Measurements from ENCODE around the gene KCND3.

KCND3 gene

GRCh38 chr1:111736548-111737215, 252.8 kb downstream of the KCND3 start:
- TF ChIP-seq CTCF (IDR thresholded peaks at IDR 0.05; ENCODE audit: low read depth, low read length) = no peak
- no peak for TF ChIP-seq MAX (IDR thresholded peaks at IDR 0.05; ENCODE audit: low read depth, low read length)
- TF ChIP-seq MYC (IDR thresholded peaks at IDR 0.05; ENCODE audit: low read depth, low read length) = no peak
- TF ChIP-seq POLR2A (IDR thresholded peaks at IDR 0.05; ENCODE audit: extremely low read depth, insufficient read length) = no peak
- DNase-seq (ENCODE audit: low read depth) = no peak
- H3K4me3 ChIP-seq (ENCODE audit: low read depth, low read length) = no peak overlapping the region

GRCh38 chr1:111735858-111736544, 253.5 kb downstream of the KCND3 start:
- DNase-seq (ENCODE audit: low read depth) = no peak
- TF ChIP-seq MYC (IDR thresholded peaks at IDR 0.05; ENCODE audit: low read depth, low read length) = no peak

GRCh38 chr1:111735321-111735720, 254.1 kb downstream of the KCND3 start:
- no peak for DNase-seq (ENCODE audit: low read depth)
- no peak overlapping the region for H3K4me3 ChIP-seq (ENCODE audit: low read depth, low read length)

More at GRCh38 chr1:111735858-111736544, 253.5 kb downstream of the KCND3 start:
- no peak overlapping the region for H3K4me3 ChIP-seq (ENCODE audit: low read depth, low read length)

GRCh38 chr1:111734856-111735255, 254.6 kb downstream of the KCND3 start:
- DNase-seq (ENCODE audit: low read depth) = no peak
- TF ChIP-seq MYC (IDR thresholded peaks at IDR 0.05; ENCODE audit: low read depth, low read length) = no peak
- TF ChIP-seq MAX (IDR thresholded peaks at IDR 0.05; ENCODE audit: low read depth, low read length) = no peak
- no peak for TF ChIP-seq CTCF (IDR thresholded peaks at IDR 0.05; ENCODE audit: low read depth, low read length)
- TF ChIP-seq POLR2A (IDR thresholded peaks at IDR 0.05; ENCODE audit: extremely low read depth, insufficient read length) = no peak
- H3K4me3 ChIP-seq (ENCODE audit: low read depth, low read length) = no peak overlapping the region

More at GRCh38 chr1:111735321-111735720, 254.1 kb downstream of the KCND3 start:
- no peak for TF ChIP-seq POLR2A (IDR thresholded peaks at IDR 0.05; ENCODE audit: extremely low read depth, insufficient read length)

GRCh38 chr1:111734426-111734825, 255.0 kb downstream of the KCND3 start:
- H3K4me3 ChIP-seq (ENCODE audit: low read depth, low read length) = no peak overlapping the region
- no peak for DNase-seq (ENCODE audit: low read depth)
- TF ChIP-seq MAX (IDR thresholded peaks at IDR 0.05; ENCODE audit: low read depth, low read length) = no peak
- TF ChIP-seq MYC (IDR thresholded peaks at IDR 0.05; ENCODE audit: low read depth, low read length) = no peak
- TF ChIP-seq POLR2A (IDR thresholded peaks at IDR 0.05; ENCODE audit: extremely low read depth, insufficient read length) = no peak
- no peak for TF ChIP-seq CTCF (IDR thresholded peaks at IDR 0.05; ENCODE audit: low read depth, low read length)

- no peak overlapping the region for H3K4me3 ChIP-seq (ENCODE audit: low read depth, low read length)
- DNase-seq (ENCODE audit: low read depth) = peak; percentile 33
- no peak for TF ChIP-seq MAX (IDR thresholded peaks at IDR 0.05; ENCODE audit: low read depth, low read length)
- TF ChIP-seq CTCF (IDR thresholded peaks at IDR 0.05; ENCODE audit: low read depth, low read length) = no peak
- TF ChIP-seq MYC (IDR thresholded peaks at IDR 0.05; ENCODE audit: low read depth, low read length) = no peak
- TF ChIP-seq POLR2A (IDR thresholded peaks at IDR 0.05; ENCODE audit: extremely low read depth, insufficient read length) = no peak
Observed at GRCh38 chr1:111733992-111734341, 255.5 kb downstream of the KCND3 start.

All from NB4 (cell line).